ENCODE results near the gene ZNF281. TPM values are rescaled to one million over a fixed set of nuclear protein-coding genes. Genes with fewer than 3 reads are reported as not detected.

The ZNF281 gene
- total RNA-seq, 6 experiments from 2014 or later, result 37.2 to 50.7 (median 43.9) TPM

DNA sequence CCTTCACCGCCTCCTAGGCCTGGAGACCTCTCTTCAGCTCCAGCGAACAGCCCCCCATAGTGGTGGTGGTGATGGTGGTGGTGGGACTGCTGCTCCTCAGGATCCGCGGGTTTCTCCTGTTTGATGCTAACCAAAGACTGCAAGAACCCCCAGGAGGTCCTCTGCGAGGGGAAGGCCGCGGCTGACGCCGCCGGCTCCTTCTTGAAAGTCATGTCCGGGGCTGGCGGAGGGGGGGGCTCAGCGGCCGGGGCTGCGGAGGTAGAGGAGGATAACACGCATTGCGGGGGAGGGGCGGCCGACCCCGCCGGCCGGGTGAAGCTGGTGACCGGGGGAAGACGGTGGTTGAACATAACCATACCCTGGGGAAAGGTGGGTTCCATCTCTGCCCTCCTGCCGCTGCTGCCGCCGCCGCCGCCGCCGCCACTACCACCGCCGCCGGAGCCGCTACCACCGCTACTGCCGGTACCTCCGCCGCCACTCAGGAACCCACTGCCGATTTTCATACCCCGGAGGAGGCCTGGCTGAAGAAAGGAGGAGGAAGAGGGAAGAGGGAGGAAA is 554 bp downstream of the ZNF281 start:
- no peak for DNase-seq
- Mint-ChIP-seq H3K27ac (peak overlapping the region; percentile 92), H3K36me3 (ENCODE audit: low read depth) (peaks cover 48% of the 10 kb centered on the region), H3K9me3 (peaks cover 35% of the 10 kb centered on the region), H3K4me1 (ENCODE audit: low read depth) (peaks cover 77% of the 10 kb centered on the region), H3K27me3 (ENCODE audit: insufficient read depth) (peaks cover 2% of the 10 kb centered on the region), H3K4me3 (peak overlapping the region; percentile 92)
- TF ChIP-seq, protein P1, sequence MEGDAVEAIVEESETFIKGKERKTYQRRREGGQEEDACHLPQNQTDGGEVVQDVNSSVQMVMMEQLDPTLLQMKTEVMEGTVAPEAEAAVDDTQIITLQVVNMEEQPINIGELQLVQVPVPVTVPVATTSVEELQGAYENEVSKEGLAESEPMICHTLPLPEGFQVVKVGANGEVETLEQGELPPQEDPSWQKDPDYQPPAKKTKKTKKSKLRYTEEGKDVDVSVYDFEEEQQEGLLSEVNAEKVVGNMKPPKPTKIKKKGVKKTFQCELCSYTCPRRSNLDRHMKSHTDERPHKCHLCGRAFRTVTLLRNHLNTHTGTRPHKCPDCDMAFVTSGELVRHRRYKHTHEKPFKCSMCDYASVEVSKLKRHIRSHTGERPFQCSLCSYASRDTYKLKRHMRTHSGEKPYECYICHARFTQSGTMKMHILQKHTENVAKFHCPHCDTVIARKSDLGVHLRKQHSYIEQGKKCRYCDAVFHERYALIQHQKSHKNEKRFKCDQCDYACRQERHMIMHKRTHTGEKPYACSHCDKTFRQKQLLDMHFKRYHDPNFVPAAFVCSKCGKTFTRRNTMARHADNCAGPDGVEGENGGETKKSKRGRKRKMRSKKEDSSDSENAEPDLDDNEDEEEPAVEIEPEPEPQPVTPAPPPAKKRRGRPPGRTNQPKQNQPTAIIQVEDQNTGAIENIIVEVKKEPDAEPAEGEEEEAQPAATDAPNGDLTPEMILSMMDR (IDR thresholded peaks at IDR 0.05), result peak; percentile 16; the same call in 1 of the 2 replicates

DNA sequence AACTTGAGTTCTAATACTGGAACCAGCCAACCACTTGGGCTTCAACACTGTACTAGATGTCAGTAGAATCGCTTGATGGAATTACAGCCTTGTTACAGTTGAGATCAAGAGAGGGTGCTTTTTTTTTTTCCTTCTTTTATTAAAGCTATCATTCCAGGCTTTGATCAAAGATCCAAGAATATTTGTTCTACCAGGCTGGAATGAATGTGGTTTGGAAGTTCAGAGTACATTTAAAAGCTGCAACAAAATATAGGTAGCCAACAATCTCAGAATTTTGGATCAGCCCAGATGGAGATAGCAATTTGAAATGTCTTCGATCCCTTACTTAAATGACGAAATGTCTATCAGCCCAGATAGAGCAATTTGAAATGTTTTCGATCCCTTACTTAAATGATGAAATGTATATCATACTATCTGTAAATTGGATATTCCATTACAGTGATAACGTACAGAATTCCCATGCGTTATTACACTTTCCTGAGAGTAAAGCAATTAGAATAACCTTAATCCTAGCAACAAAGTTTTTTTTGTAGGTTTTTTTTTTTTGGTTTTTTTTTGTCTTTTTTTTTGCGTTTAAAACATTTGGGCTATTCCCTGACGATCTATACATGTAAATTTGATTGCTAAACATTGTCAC is 3.6 kb downstream of the ZNF281 start:
- DNase-seq, result no peak
- no peak overlapping the region; the same call in 1 of the 2 replicates for H3K27ac Mint-ChIP-seq
- peaks cover 35% of the 10 kb centered on the region for H3K9me3 Mint-ChIP-seq
- H3K4me3 Mint-ChIP-seq, result peak overlapping the region; percentile 92
- peaks cover 2% of the 10 kb centered on the region for H3K27me3 Mint-ChIP-seq (ENCODE audit: insufficient read depth)
- H3K4me1 Mint-ChIP-seq (ENCODE audit: low read depth), result peaks cover 92% of the 10 kb centered on the region
- H3K36me3 Mint-ChIP-seq (ENCODE audit: low read depth), result peaks cover 76% of the 10 kb centered on the region
- TF ChIP-seq, protein P1 (IDR thresholded peaks at IDR 0.05), result no peak

DNA sequence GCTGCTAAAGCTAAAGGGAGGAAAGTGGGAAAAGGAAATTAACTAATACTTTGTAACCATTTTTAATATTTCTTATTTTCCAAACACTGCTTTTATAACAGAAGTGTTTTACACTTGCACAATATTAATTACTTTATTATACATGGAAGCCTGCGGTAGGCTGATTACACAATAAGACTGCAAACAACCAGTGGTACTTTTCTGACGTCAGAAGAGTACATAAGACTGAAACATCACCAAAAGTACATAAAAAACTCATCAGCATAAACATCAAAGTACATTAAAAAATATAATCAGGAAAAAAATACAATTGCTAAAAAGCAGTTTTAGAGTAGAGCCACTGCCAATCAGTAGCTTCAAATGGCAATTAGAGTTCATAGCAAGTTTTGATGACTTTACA is 4.6 kb downstream of the ZNF281 start:
- no peak overlapping the region for H3K27ac Mint-ChIP-seq
- H3K4me1 Mint-ChIP-seq (ENCODE audit: low read depth), result peaks cover 92% of the 10 kb centered on the region
- peak overlapping the region; percentile 92 for H3K4me3 Mint-ChIP-seq
- peaks cover 35% of the 10 kb centered on the region for H3K9me3 Mint-ChIP-seq
- TF ChIP-seq, protein P1 (IDR thresholded peaks at IDR 0.05), result no peak
- peaks cover 84% of the 10 kb centered on the region for H3K36me3 Mint-ChIP-seq (ENCODE audit: low read depth)
- no peak for DNase-seq
- H3K27me3 Mint-ChIP-seq (ENCODE audit: insufficient read depth), result peaks cover 2% of the 10 kb centered on the region

DNA sequence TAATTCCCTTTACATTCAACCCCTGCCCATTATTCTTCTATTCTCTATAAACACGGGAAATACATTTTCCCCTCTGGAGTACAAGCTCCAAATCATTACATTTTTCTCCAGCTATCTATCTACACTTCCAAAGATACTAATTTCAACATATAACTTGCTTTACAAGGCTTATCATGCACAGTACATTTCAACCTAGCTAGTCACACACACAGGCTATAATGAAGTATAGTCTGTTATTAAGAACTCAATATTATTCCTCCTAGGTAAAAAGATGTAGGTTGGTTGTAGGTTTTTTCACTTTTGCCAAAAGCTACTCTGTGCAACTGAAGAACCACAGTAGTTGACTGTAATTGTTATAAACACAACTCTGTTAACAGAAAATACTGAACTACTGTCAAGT is 8.1 kb downstream of the ZNF281 start:
- Mint-ChIP-seq H3K4me3 (peak overlapping the region; percentile 54; the same call in 1 of the 2 replicates), H3K27ac (peak overlapping the region; percentile 42), H3K4me1 (ENCODE audit: low read depth) (peaks cover 78% of the 10 kb centered on the region), H3K9me3 (peaks cover 13% of the 10 kb centered on the region), H3K36me3 (ENCODE audit: low read depth) (peaks cover 72% of the 10 kb centered on the region), H3K27me3 (ENCODE audit: insufficient read depth) (no peaks in the 10 kb centered on the region)
- no peak for DNase-seq
- TF ChIP-seq, protein P1 (IDR thresholded peaks at IDR 0.05), result no peak

DNA sequence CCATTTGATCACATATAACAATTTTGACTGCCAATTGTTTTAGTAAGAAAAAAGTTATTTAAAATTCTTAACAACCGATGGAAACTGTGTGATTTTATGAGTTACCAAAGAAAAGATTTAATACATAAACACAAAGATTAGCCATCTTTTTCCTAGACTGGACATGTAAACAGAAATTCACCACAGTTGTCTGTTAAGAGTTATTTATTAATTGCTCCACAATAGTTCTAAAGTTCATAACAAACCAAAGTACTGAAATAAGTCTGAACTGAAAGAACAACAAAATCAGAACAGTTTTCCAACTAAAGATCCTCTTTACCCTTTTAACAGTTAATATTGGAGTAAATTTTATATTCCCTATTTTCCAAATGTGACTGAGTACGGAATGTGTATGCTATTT is 8.6 kb downstream of the ZNF281 start:
- Mint-ChIP-seq H3K4me3 (peak overlapping the region; percentile 4; the same call in 1 of the 2 replicates), H3K4me1 (ENCODE audit: low read depth) (peaks cover 75% of the 10 kb centered on the region), H3K36me3 (ENCODE audit: low read depth) (peaks cover 68% of the 10 kb centered on the region), H3K27ac (peak overlapping the region; percentile 42), H3K9me3 (peaks cover 10% of the 10 kb centered on the region), H3K27me3 (ENCODE audit: insufficient read depth) (no peaks in the 10 kb centered on the region)
- no peak for DNase-seq
- TF ChIP-seq, protein P1 (IDR thresholded peaks at IDR 0.05), result no peak
